Loucy (cell line): Measurements from ENCODE around the gene COL27A1.

Experiments used
- CTCF ChIP-seq: fragments of 200-600 bp; sonication (generic); conservative IDR thresholded peaks from 2 replicates; pipeline ENCODE4 v1.5.1; 2014; ENCODE audit warnings: mild to moderate bottlenecking, antibody characterized with exemption, low read length
- EZH2phosphoT487 ChIP-seq: fragments of 200-600 bp; IDR thresholded peaks from 2 replicates; pipeline ENCODE4 v1.6.1; 2018; ENCODE audit warnings: antibody characterized with exemption, mild to moderate bottlenecking, moderate library complexity, borderline replicate concordance

- TF ChIP-seq CTCF: no peak
- TF ChIP-seq EZH2phosphoT487: no peak
Observed at GRCh38 chr9:114220061-114220541, 64.8 kb downstream of the COL27A1 start.
